GM19455 (cell line): ENCODE results near the gene MAML2.
A peak's percentile ranks its signal among the peaks of the same experiment; 100 is the strongest.

ENCODE experiments used
- ATAC-seq: cut with Tn5 transposase; IDR thresholded peaks from one replicate; pipeline ENCODE4 v1.9.1; 2021; ENCODE audit not compliant: unreplicated experiment

MAML2 gene

GRCh38 chr11:96137373-96137772 lies 205.6 kb downstream of the MAML2 start:
- ATAC-seq = no peak

GRCh38 chr11:96136613-96137298 lies 206.2 kb downstream of the MAML2 start:
- no peak for ATAC-seq

DNA sequence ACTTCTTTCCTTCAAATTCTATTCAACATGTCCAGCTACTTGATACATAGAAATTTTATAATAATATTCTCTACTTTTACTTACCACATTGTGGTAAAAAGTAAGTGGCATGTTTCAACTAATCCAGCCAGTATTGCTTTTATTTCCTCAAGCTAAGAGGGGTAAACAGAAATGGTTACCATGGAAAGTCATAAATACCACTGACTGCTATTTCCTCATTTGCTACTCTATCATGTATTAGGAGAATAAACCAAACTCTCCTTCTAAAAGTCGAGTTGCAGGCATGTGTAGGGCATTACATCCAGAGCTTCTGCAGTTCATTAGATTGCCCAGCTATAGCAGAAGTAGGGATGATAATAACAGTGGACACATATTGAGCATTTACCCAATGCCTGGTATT lies 208.4 kb downstream of the MAML2 start:
- ATAC-seq = no peak

- no peak for ATAC-seq
These were observed 210.6 kb downstream of the MAML2 start for GRCh38 chr11:96132437-96132836.

DNA sequence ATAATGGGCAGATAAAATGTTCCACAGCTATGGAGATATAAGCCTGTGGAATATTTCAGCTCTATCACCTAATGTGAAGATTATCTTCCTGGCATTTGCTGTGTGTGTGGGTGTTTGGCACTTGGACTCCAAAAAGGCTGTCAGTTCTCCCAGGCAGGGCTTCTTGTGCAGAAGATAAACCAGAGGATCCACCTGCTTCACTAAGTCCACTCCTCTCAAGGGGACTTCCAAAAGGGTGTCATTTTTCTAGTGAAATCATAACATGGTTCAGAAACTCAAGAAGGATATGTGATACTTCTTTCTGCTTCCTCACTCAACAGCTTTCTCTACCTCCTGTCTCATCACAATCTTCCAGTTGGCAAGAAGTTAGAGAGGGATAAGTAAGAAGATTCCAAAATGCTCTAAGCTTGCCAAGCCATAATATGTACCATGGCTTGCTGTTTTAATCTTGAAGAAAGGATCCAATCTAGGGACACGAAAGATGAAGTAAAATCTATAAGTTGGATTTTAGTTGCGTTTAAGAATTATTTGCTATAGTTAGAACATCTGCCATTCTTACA lies 212.9 kb downstream of the MAML2 start:
- ATAC-seq = no peak

DNA sequence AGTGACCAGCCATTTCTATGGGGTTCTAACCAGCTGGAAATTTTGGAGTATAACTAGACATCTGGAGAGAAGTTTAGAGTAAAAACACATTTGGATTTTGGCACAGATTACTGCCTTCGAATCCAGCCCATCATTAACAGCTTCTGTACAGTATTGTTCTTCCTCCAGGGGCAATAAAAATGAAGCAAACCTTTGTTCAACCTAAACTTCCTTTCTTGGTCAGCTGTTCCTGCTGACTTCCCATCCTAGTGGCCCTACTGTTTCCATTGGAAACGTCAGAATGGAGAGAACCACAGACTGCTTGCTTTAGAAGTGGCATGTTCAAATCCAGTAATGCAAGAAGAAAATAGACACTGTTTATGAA lies 215.4 kb downstream of the MAML2 start:
- no peak for ATAC-seq

DNA sequence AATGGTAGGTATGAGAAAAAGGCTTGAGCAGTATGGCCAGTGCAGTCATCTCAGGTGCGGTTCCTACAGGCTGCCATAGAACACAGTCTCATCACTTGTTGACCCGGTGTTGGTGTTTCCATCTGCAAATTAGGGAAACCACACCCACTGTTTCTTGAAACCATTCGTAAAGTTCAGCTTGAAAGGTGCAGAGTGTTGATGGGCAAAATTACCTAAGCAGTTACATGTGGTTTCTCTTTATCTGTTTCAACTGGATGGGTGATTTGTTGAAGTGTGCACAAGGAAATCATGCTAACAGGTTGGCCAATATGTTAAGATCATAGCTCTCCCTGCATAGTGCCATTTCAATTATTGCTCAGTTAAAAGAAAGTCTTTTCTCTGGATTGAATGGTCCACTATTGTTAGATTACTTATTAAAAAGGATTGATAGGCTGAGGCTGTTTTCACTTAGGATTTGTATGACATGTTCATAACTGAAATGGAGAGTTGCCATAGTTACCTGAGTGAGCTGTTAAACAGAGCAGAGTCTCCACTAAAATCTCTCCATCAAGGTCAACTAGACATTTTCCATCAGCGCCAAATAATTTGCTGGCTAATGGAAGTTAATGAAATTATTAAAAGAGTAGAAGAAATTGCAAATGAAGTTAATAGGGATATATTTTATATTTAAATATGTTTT lies 215.9 kb downstream of the MAML2 start:
- ATAC-seq = no peak

- no peak for ATAC-seq
These were observed 217.6 kb downstream of the MAML2 start for GRCh38 chr11:96125400-96125799.

GRCh38 chr11:96124155-96124554 lies 218.8 kb downstream of the MAML2 start:
- no peak for ATAC-seq

GRCh38 chr11:96123301-96123700 lies 219.7 kb downstream of the MAML2 start:
- ATAC-seq = no peak

DNA sequence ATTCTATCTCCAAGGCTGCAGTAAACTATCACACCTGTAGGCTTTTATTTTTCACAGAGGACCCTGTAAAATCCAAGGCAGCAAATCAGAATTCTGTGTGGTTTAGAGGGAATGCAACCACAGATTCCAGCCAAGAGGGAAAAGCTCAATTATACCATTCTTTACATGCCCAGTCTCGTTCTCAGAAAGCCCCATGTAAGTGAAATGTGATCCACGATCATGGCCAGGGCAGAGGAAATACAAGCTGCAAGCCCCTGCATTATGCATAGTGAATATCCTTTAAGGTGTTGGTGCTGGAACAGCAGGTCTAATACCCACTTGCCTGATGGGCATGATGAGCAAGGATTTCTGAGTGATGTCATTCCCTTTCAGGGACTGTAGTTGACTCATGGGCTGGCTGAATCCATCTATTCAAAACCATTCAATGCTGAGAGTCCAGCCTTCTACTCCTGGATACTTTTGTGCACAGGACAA lies 220.4 kb downstream of the MAML2 start:
- no peak for ATAC-seq

GRCh38 chr11:96119211-96119610 lies 223.8 kb downstream of the MAML2 start:
- ATAC-seq = no peak

- no peak for ATAC-seq
These were observed 226.6 kb downstream of the MAML2 start for GRCh38 chr11:96116376-96116775.

DNA sequence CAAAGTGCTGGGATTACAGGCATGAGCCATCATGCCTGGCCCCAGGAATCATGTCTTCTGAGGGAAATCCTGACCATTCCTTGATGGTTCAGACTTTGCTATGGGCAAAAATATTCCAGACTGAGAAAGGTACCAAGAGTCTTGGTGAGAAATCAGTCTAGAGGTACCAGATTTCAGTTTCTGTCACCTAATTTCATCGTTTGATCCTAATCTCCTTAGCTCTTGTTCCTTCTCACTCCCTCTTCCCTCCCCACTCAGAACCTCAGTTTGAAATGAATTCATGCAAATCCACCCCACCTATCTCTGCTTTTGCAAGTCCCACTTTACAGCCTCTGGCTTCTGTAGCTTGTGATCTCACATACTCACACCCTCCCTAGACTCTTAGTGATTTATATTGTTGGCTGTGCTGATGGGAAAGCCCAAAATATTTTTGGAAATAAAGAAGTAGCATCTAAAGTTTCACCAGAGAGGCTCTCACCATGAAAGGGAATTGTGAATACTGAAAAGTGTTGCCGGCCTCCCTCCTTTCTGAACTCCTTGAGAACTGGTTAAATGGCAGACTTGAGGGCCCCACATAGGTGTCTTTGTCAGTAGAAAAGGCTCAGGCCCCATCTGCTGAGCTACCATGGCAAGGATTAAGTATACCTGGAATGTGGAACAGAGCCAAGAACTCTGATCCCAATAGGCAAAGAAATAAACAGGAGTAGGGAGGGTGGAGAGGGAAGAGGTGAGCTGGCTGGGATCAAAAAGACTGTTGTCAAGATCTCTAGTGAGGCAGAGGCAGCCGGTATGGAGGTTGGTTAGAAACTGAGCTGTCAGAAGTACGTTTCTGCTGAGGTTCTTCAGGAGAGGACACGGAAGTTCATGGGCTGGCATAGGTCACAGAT lies 228.6 kb downstream of the MAML2 start:
- ATAC-seq = no peak

GRCh38 chr11:96113193-96113681 lies 229.8 kb downstream of the MAML2 start:
- ATAC-seq = no peak

DNA sequence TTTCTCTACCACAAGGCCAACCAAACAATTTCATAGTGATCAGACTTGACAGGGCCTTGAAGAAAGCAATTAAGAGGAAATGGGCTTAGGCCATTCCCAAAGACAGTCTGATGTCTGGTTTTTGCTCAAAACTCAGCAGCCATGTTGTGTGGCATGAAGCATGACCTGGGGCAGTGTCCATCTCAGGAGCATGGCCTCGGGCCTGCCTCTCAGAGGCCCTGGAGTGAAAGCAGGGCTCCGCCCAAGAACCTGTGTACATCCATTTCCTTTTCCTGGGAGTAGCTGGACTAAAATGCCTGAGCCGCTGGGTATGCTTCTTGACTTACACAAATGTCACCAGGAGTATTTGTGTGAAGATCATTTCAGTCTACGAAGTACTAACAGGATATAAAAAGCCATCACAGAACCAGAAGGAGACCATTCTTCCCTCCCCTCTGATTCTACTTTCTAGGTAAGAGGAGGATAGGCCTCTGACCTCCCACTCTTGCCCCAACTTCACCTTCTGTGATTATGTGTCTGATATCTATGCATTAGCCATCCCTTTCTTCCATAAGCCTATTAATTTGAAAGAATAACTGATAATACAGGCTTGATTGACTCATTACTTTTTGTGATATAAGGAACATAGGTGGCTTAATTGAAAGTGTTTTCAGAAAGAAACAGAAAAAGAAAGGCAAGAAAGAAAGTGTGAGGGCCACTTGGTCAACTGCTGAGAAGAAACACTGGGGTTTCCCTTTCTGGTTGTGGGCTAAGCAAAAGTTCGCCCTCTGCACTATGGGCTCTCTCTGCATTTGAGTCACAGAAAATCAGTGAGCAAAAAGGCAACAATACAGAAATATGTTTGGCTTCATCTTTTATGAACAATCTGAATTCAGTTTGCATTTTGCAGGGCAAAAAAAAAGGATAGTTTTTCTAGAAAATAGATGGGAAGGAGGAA lies 230.5 kb downstream of the MAML2 start:
- ATAC-seq = peak; percentile 95

GRCh38 chr11:96111308-96111707 lies 231.7 kb downstream of the MAML2 start:
- no peak for ATAC-seq

DNA sequence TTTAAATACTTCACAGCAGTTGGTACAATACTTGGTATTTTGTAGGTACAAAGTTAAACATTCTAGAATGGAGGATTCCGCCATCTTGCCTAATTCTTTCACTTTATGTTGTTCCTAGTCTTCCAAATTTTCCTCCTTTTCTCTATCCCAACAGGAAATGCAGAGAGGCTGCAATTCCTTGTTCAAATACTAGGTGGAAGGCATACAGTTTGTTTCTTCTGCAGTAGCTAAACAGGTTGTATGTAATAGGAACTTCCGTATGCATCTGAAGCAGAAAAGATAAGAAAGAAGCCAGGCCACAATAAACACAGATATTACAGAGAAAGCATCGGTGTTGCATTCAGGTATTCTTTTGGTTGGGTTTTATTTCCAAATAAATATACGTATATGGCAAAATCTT lies 232.7 kb downstream of the MAML2 start:
- ATAC-seq = no peak

GRCh38 chr11:96109331-96110030 lies 233.5 kb downstream of the MAML2 start:
- no peak for ATAC-seq
